ENCODE data around the gene IMMP1L.

DNA sequence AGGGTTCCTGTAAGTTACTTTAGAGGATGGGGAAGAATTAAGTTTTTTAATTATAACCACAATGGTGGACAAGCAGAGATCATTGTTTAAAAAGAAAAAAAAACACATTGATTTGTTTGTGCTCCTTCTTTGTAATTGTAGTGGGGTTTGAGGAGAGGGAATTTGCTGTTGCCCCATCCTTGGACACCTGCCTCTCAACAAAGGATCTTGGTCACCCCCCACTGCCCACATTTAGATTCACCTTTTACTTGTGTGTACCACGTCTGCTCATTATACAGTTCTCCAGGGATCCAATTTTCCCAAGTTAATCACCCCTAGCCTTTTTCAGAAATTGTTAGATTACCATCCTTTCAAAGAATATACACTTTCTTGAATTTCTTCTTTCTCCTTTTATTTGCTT lies 86.7 kb downstream of the IMMP1L start:
- TF ChIP-seq CTCF (IDR thresholded peaks at IDR 0.05) (no peak), POLR2A (IDR thresholded peaks at IDR 0.05) (no peak), EP300 (IDR thresholded peaks at IDR 0.05) (no peak)
